PFSK-1 (cell line): ENCODE measurements around the gene TOM1L2.

Experiments used
- POLR2AphosphoS5 ChIP-seq: IDR thresholded peaks from 2 replicates; pipeline ENCODE4 v1.6.1; 2012; ENCODE audit warnings: low read depth, mild to moderate bottlenecking, control low read depth, low read length, moderate library complexity
- REST ChIP-seq, 2 experiments: IDR thresholded peaks; 2 replicates each; pipeline versions ENCODE4 v1.6.1 to v1.8.0; 2011 to 2012; ENCODE audit warnings: low read depth in 2 of 2, low read length in 2 of 2, control low read depth in 1 of 2, inconsistent platforms in 1 of 2, mild to moderate bottlenecking in 1 of 2, moderate library complexity in 1 of 2; ENCODE audit not compliant: insufficient read depth in 1 of 2
- TAF1 ChIP-seq: IDR thresholded peaks from 2 replicates; pipeline ENCODE4 v1.6.1; 2012; ENCODE audit warnings: low read length, control low read depth, borderline replicate concordance; ENCODE audit not compliant: insufficient read depth

- no peak for TF ChIP-seq REST (IDR thresholded peaks at IDR 0.05; ENCODE audit: insufficient read depth in 1 of 2, low read depth in 2 of 2, low read length in 2 of 2)
- no peak for TF ChIP-seq TAF1
- TF ChIP-seq POLR2AphosphoS5: no peak
Measured at GRCh38 chr17:17853811-17854447, 118.3 kb downstream of the TOM1L2 start.
